GM12878 (cell line): ENCODE measurements around the gene CCNYL1. TPM values are rescaled to one million over a fixed set of nuclear protein-coding genes. Genes with fewer than 3 reads are reported as not detected.

ENCODE experiments used
- ATAC-seq: fragments of 200-7000 bp; cut with Tn5 transposase; 3 replicates; pipeline ENCODE4 v1.9.1; 2020; ENCODE audit warnings: mild to moderate bottlenecking, moderate library complexity
- BruUV-seq: library from RNA; stranded (reverse); fragments of 400-500 nt; replicated peaks from 2 replicates; lab custom pipeline; 2021; lab: Mats Ljungman, UMichigan
- CTCF ChIA-PET: fragments of 300-600 bp; sonication (Branson Sonifier 250); formaldehyde crosslinking; extraction: SDS; loops from one replicate; lab custom pipeline; 2021; ENCODE audit warnings: inconsistent platforms; lab: Yijun Ruan, JAX
- POLR2A ChIA-PET: fragments of 350-600 bp; formaldehyde crosslinking; extraction: SDS; loops from one replicate; lab custom pipeline; 2021; ENCODE audit warnings: inconsistent platforms; lab: Charles Lee
- RAD21 ChIA-PET: fragments of 300-600 bp; sonication (Branson Sonifier 250); formaldehyde crosslinking; loops from one replicate; lab custom pipeline; 2023; ENCODE audit warnings: antibody characterized with exemption; ENCODE audit not compliant: unreplicated experiment; lab: Charles Lee
- SMC1A ChIA-PET: fragments of 300-600 bp; sonication (Branson Sonifier 250); formaldehyde crosslinking; loops from one replicate; lab custom pipeline; 2023; ENCODE audit not compliant: unreplicated experiment, uncharacterized antibody; lab: Charles Lee
- DNase-seq: peaks from one replicate; pipeline ENCODE4 v3.0.0-alpha.2; 2011; ENCODE audit warnings: low read depth, low spot score
- FAIRE-seq: peaks from 3 replicates; lab custom pipeline; 2011; peaks lifted over from hg19 to GRCh38; lab: Jason Lieb, UNC
- H2AFZ ChIP-seq: 2 replicates; pipeline ENCODE4 v1.6.0; 2011; ENCODE audit warnings: low read depth, low read length, control low read depth; ENCODE audit not compliant: control insufficient read depth
- H3K27ac ChIP-seq: 2 replicates; pipeline ENCODE4 v1.5.1; 2011; ENCODE audit warnings: control low read depth; ENCODE audit not compliant: control insufficient read depth, insufficient read depth
- H3K27me3 ChIP-seq, 2 experiments: replicated peaks in 1 of 2; 2 replicates each; pipeline versions ENCODE4 v1.6.0 to v1.6.1; 2011; ENCODE audit warnings: low read length in 1 of 2; ENCODE audit not compliant: control insufficient read depth in 2 of 2, insufficient read depth in 2 of 2
- H3K36me3 ChIP-seq, 2 experiments: 2 replicates each; pipeline ENCODE4 v1.5.1; 2011; ENCODE audit warnings: low read length in 1 of 2; ENCODE audit not compliant: control insufficient read depth in 2 of 2, insufficient read depth in 2 of 2
- H3K4me1 ChIP-seq: 2 replicates; pipeline ENCODE4 v1.6.1; 2011; ENCODE audit warnings: mild to moderate bottlenecking, low read length, moderate library complexity, mixed read lengths; ENCODE audit not compliant: control insufficient read depth, insufficient read depth
- H3K4me2 ChIP-seq: 2 replicates; pipeline ENCODE4 v1.6.0; 2011; ENCODE audit warnings: control low read depth; ENCODE audit not compliant: control insufficient read depth, insufficient read depth
- H3K4me3 ChIP-seq: fragments of 200-600 bp; sonication (generic); 2 replicates; pipeline ENCODE4 v1.5.1; 2016
- H3K79me2 ChIP-seq: 2 replicates; pipeline ENCODE4 v1.6.0; 2011; ENCODE audit warnings: low read length; ENCODE audit not compliant: control insufficient read depth, insufficient read depth
- H3K9ac ChIP-seq: 2 replicates; pipeline ENCODE4 v1.8.0; 2011; ENCODE audit warnings: low read length, control low read depth, mixed read lengths; ENCODE audit not compliant: control insufficient read depth, insufficient read depth
- H3K9me3 ChIP-seq: replicated peaks from 3 replicates; pipeline ENCODE4 v1.5.1; 2011; ENCODE audit warnings: mild to moderate bottlenecking, low read length; ENCODE audit not compliant: control insufficient read depth, insufficient read depth
- H4K20me1 ChIP-seq: 2 replicates; pipeline ENCODE4 v1.6.0; 2011; ENCODE audit not compliant: control insufficient read depth, insufficient read depth
- ASH2L ChIP-seq: fragments of 300-600, 200-600 bp; sonication (generic); IDR thresholded peaks from 2 replicates; pipeline ENCODE4 v1.6.1; 2017; ENCODE audit warnings: low read depth, mild to moderate bottlenecking, borderline replicate concordance
- CBX5 ChIP-seq: sonication (generic); IDR thresholded peaks from 2 replicates; pipeline ENCODE4 v1.6.1; 2016; ENCODE audit warnings: low read depth, moderate library complexity, mild to moderate bottlenecking, inconsistent platforms
- E2F4 ChIP-seq: IDR thresholded peaks from 2 replicates; pipeline ENCODE4 v1.6.1; 2012; ENCODE audit warnings: low read depth, low read length, improper control_type of control experiment
- ETV6 ChIP-seq, 2 experiments: fragments of 450-650 bp in 1 of 2; IDR thresholded peaks in 1 of 2; conservative IDR thresholded peaks in 1 of 2; 2 replicates each; pipeline ENCODE4 v1.6.1; 2014; ENCODE audit warnings: antibody characterized with exemption in 1 of 2, borderline replicate concordance in 1 of 2, low read depth in 1 of 2, mild to moderate bottlenecking in 1 of 2, moderate library complexity in 1 of 2
- IKZF2 ChIP-seq, 2 experiments: fragments of 450-650 bp; IDR thresholded peaks; 2 replicates each; pipeline ENCODE4 v1.6.1; 2017; ENCODE audit warnings: mild to moderate bottlenecking in 2 of 2, moderate library complexity in 2 of 2
- MEF2B ChIP-seq: fragments of 450-650 bp; IDR thresholded peaks from 2 replicates; pipeline ENCODE4 v1.6.1; 2018; ENCODE audit warnings: mild to moderate bottlenecking, moderate library complexity; ENCODE audit not compliant: partially characterized antibody, poor library complexity, severe bottlenecking
- MTA2 ChIP-seq: fragments of 450-650 bp; IDR thresholded peaks from 2 replicates; pipeline ENCODE4 v1.6.1; 2016; ENCODE audit warnings: low read depth, mild to moderate bottlenecking, moderate library complexity
- POLR2A ChIP-seq: IDR thresholded peaks from 2 replicates; pipeline ENCODE4 v1.6.1; 2011; ENCODE audit warnings: low read depth, mild to moderate bottlenecking, low read length
- RB1 ChIP-seq: fragments of 450-650 bp; formaldehyde crosslinking; IDR thresholded peaks from 2 replicates; pipeline ENCODE4 v1.6.1; 2017; ENCODE audit warnings: mild to moderate bottlenecking, borderline replicate concordance
- SP1 ChIP-seq: IDR thresholded peaks from one replicate; pipeline ENCODE4 v1.6.1; 2011; ENCODE audit warnings: low read depth, low read length
- USF1 ChIP-seq: IDR thresholded peaks from 2 replicates; pipeline ENCODE4 v1.6.1; 2011; ENCODE audit warnings: borderline replicate concordance, low read depth, mild to moderate bottlenecking, moderate library complexity, mixed read lengths, low read length; ENCODE audit not compliant: insufficient read depth; ENCODE audit errors: extremely low read length
- USF2 ChIP-seq: IDR thresholded peaks from 2 replicates; pipeline ENCODE4 v1.6.1; 2011; ENCODE audit warnings: low read depth, low read length, improper control_type of control experiment, borderline replicate concordance
- YY1 ChIP-seq: IDR thresholded peaks from 2 replicates; pipeline ENCODE4 v1.6.1; 2011; ENCODE audit warnings: low read depth, mild to moderate bottlenecking, low read length
- WGBS: methylation state at CpG from one replicate; pipeline ENCODE4 v1.1.6; 2016; ENCODE audit warnings: low lambda C conversion rate; ENCODE audit not compliant: insufficient replicate concordance, insufficient coverage; ENCODE audit errors: missing lambda C conversion rate; 5-methylcytosine and 5-hydroxymethylcytosine counted together
- in situ Hi-C: fragments of 300-500 bp; cut with MboI; formaldehyde crosslinking; loops from 9 replicates; pipeline ENCODE4 v1.14.3; 2018; ENCODE audit warnings: mixed read lengths
- intact Hi-C: fragments of 100-400 bp; cut with micrococcal nuclease; formaldehyde crosslinking; loops from one replicate; pipeline ENCODE4 v1.14.2; 2022; ENCODE audit not compliant: unreplicated experiment
- polyA plus RNA-seq, 11 experiments: library from polyadenylated mRNA; depleted of rRNA in 4 of 11; unstranded in 6 of 11; stranded (reverse) in 5 of 11; fragments of >200 nt; fragmentation: Nextera tagmentation in 4 of 11; fragmentation: Illumina TruSeq in 1 of 11; extraction: Ambion mirVana in 4 of 11; extraction: Trizol in 1 of 11; gene quantifications; 1 replicate in 1 of 11; 2 replicates in 10 of 11; pipeline versions ENCODE4 v1.2.1 to v1.2.3, GENCODE V29; 2011 to 2016; ENCODE audit warnings: inconsistent platforms in 2 of 11, missing spikeins in 2 of 11, low read depth in 1 of 11
- total RNA-seq, 4 experiments: library from RNA; depleted of rRNA in 3 of 4; stranded (reverse); fragments of >200 nt in 3 of 4; fragmentation: Illumina TruSeq in 1 of 4; extraction: Trizol in 1 of 4; gene quantifications; 2 replicates each; pipeline versions ENCODE4 v1.2.1 to v1.2.3, GENCODE V29; 2013 to 2021
- TF ChIP-seq, protein P1 (sequence below): IDR thresholded peaks from 2 replicates; pipeline ENCODE4 v1.6.1; 2012; ENCODE audit warnings: low read depth, low read length, improper control_type of control experiment

CCNYL1 gene
- total and polyA plus RNA-seq, 10 of the 15 experiments (the other 5 are each of a cell fraction or from before 2014, with no cell fraction given), result 1.8 to 12.3 (median 5.9) TPM

GRCh38 chr2:207676827-207677354, 34.5 kb upstream of the CCNYL1 start (continued):
- TF ChIP-seq MEF2B, result peak; percentile 19
- no peak for TF ChIP-seq RB1
- TF ChIP-seq USF1, result no peak

DNA sequence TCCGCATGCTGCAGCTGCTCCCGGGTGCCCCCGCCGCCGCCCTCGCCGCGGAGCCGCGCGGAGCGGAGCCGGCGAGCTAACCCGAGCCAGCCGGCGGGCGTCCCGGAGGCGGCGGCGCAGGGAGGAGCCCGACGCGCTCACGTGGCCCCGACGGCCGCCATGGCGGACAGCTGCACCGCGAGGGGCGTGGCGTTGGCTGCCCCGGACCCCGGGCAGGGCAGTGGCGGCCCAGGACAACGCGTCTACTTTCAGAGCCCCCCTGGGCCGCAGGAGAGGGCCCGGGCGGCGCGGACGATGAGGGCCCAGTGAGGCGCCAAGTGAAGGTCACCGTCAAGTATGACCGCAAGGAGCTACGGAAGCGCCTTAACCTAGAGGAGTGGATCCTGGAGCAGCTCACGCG, 30.0 kb upstream of the CCNYL1 start:
- intact Hi-C loops, result no loop called here
- in situ Hi-C loops, result no loop called here
- Histone ChIP-seq H3K27me3 (no peaks in the 10 kb centered on the region), H3K4me1 (no peaks in the 10 kb centered on the region), H3K9me3 (no peaks in the 10 kb centered on the region), H3K27ac (no peak overlapping the region), H2AFZ (0 out of 2 replicates have a peak overlapping the region, but pooled peaks have one; percentile 19), H3K4me3 (no peak overlapping the region), H3K36me3 (no peaks in the 10 kb centered on the region), H3K79me2 (no peaks in the 10 kb centered on the region), H3K9ac (no peak overlapping the region)
- 74% methylated on average over 37 of the region's 52 CpGs for whole genome bisulfite sequencing
- FAIRE-seq, result no peak
- RAD21 ChIA-PET, result no interaction called here
- no TSS peak for BruUV-seq
- CTCF ChIA-PET, result interaction anchor here (0.6 kb wide), 1 partner anchor 566 kb away, joined by 4 read pairs; no protein-coding TSS in a partner anchor
- ATAC-seq, result peak; percentile 48
- DNase-seq, result no peak
- TF ChIP-seq SP1, result no peak
- TF ChIP-seq ETV6 (conservative IDR thresholded peaks at IDR 0.05 in 1 of 2, IDR thresholded peaks at IDR 0.05 in 1 of 2; ENCODE audit: borderline replicate concordance in 1 of 2, low read depth in 1 of 2), result no peak
- no peak for TF ChIP-seq POLR2A
- TF ChIP-seq ASH2L, result no peak
- no peak for TF ChIP-seq CBX5
- no peak for TF ChIP-seq USF2
- TF ChIP-seq, protein P1, sequence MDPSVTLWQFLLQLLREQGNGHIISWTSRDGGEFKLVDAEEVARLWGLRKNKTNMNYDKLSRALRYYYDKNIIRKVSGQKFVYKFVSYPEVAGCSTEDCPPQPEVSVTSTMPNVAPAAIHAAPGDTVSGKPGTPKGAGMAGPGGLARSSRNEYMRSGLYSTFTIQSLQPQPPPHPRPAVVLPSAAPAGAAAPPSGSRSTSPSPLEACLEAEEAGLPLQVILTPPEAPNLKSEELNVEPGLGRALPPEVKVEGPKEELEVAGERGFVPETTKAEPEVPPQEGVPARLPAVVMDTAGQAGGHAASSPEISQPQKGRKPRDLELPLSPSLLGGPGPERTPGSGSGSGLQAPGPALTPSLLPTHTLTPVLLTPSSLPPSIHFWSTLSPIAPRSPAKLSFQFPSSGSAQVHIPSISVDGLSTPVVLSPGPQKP, result no peak
- no peak for TF ChIP-seq E2F4
- TF ChIP-seq MTA2, result no peak
- TF ChIP-seq YY1, result 0 out of 2 replicates have a peak, but pooled peaks have one; percentile 14
- no peak for TF ChIP-seq IKZF2 (IDR thresholded peaks at IDR 0.05)
- peak; percentile 26 for TF ChIP-seq USF1
- TF ChIP-seq, all 136 proteins: peak for 2
- ChIA-PET POLR2A (no interaction called here), SMC1A (no interaction called here)
- H3K4me2 ChIP-seq, result no peak overlapping the region
- no peaks in the 10 kb centered on the region for H4K20me1 ChIP-seq
